Activated T-cell treated with anti-CD3 and anti-CD28 coated beads, Interleukin-2, amount 50 U/mL, for 24 hours (primary cell): ENCODE measurements around the gene LYVE1.

Source experiments
- DNase-seq: peaks from one replicate; pipeline ENCODE4 v3.0.0-alpha.2; 2020
- H3K27ac Mint-ChIP-seq: 2 replicates; pipeline ENCODE4 v1.8.0; 2020; ENCODE audit warnings: mild to moderate bottlenecking, mixed read lengths
- H3K27me3 Mint-ChIP-seq: 2 replicates; pipeline ENCODE4 v1.8.0; 2020; ENCODE audit warnings: mixed read lengths
- H3K36me3 Mint-ChIP-seq: 2 replicates; pipeline ENCODE4 v1.8.0; 2020; ENCODE audit warnings: low read depth, mixed read lengths
- H3K4me1 Mint-ChIP-seq: 2 replicates; pipeline ENCODE4 v1.8.0; 2020; ENCODE audit warnings: low read depth, mixed read lengths
- H3K4me3 Mint-ChIP-seq: 2 replicates; pipeline ENCODE4 v1.8.0; 2020; ENCODE audit warnings: mild to moderate bottlenecking, moderate library complexity, mixed read lengths
- H3K9me3 Mint-ChIP-seq: 2 replicates; pipeline ENCODE4 v1.8.0; 2020; ENCODE audit warnings: mixed read lengths

LYVE1 gene, protein sequence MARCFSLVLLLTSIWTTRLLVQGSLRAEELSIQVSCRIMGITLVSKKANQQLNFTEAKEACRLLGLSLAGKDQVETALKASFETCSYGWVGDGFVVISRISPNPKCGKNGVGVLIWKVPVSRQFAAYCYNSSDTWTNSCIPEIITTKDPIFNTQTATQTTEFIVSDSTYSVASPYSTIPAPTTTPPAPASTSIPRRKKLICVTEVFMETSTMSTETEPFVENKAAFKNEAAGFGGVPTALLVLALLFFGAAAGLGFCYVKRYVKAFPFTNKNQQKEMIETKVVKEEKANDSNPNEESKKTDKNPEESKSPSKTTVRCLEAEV

DNA sequence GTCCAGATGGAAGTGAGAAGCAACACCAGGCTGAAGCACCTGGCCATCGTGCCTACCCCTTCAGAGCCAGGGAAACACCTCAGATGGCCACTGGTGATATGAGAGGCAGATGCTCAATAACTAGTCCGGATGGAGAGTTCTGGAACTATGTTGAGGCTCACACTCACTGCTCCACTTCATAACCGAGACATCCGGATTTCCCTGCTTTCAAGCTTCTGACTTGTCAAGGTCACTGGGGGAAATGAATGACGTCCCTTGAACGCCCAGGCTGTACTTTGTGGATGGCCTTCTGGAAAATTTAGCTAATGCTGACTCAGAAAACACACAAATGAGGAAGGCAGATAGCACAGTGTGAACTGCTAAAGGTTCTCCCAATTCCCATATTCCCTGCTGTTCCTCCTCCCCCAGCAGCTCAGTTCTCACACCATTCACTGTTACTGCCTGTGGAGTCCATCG lies at the start of gene LYVE1:
TSS of gene LYVE1 (minus strand) at position 180 of the 456 bp plus-strand sequence. CDS start at position 47, 133 bp downstream.
- no peak for DNase-seq
- Mint-ChIP-seq H3K27ac (no peak within 1 kb of the TSS), H3K27me3 (peaks cover 9% of the 10 kb centered on the region), H3K36me3 (no peaks in the 10 kb centered on the region), H3K4me1 (no peaks in the 10 kb centered on the region), H3K9me3 (no peaks in the 10 kb centered on the region), H3K4me3 (no peak within 1 kb of the TSS)

DNA sequence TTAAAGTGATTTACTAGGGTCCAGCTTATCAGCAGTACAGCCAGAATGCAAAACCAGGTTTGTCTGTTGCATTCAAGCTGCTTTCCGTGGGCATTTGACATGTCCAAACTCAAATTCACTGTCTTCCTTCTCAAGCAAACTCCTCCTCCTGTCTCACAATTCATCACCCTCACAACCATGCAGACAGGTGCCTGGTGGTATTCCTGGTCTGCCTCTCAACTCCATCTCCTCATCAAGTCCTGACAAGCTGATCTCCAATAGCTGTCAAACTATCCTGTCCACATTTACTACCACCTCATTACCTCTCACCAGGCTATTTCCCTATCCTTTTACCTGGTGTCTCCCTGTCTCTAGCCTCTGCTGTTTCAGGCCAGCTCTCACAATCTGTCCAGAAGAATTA lies 49.1 kb upstream of the LYVE1 start:
- Mint-ChIP-seq H3K36me3 (no peaks in the 10 kb centered on the region), H3K27ac (no peak overlapping the region), H3K27me3 (peaks cover 8% of the 10 kb centered on the region), H3K4me3 (no peak overlapping the region), H3K4me1 (no peaks in the 10 kb centered on the region), H3K9me3 (peaks cover 3% of the 10 kb centered on the region)
- no peak for DNase-seq

- no peaks in the 10 kb centered on the region for H3K4me1 Mint-ChIP-seq
- H3K27ac Mint-ChIP-seq: no peak overlapping the region
- H3K36me3 Mint-ChIP-seq: no peaks in the 10 kb centered on the region
- H3K4me3 Mint-ChIP-seq: no peak overlapping the region
- DNase-seq: no peak
- H3K9me3 Mint-ChIP-seq: peaks cover 3% of the 10 kb centered on the region
- peaks cover 28% of the 10 kb centered on the region for H3K27me3 Mint-ChIP-seq
Observed at GRCh38 chr11:10611979-10612862, 43.8 kb upstream of the LYVE1 start.

DNA sequence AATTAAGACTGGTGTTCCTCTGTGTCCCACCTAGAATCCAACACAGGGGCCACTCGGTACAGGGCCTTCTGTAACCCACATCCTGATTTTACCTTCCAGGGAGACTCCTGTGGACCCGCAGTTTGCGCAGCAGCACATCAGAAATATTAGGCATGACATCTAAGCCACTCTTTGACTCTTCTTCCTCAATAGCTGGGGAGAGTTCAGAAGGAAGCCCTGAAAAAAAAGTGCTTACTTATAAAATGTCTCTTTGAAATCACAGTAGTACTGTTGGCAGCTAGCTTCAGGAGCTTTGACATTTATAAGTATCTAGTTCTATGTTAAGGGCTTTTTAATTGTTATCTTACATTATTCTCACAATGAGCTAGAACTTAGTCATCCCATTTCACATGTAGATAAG lies 41.2 kb upstream of the LYVE1 start:
- Mint-ChIP-seq H3K36me3 (no peaks in the 10 kb centered on the region), H3K9me3 (peaks cover 3% of the 10 kb centered on the region), H3K4me3 (no peak overlapping the region), H3K27me3 (peaks cover 42% of the 10 kb centered on the region), H3K27ac (no peak overlapping the region), H3K4me1 (peaks cover 8% of the 10 kb centered on the region)
- DNase-seq: no peak

GRCh38 chr11:10608584-10608983 lies 40.1 kb upstream of the LYVE1 start:
- no peaks in the 10 kb centered on the region for H3K9me3 Mint-ChIP-seq
- no peak for DNase-seq
- no peaks in the 10 kb centered on the region for H3K36me3 Mint-ChIP-seq
- H3K27me3 Mint-ChIP-seq: peaks cover 37% of the 10 kb centered on the region
- H3K27ac Mint-ChIP-seq: no peak overlapping the region
- peaks cover 8% of the 10 kb centered on the region for H3K4me1 Mint-ChIP-seq
- H3K4me3 Mint-ChIP-seq: no peak overlapping the region

DNA sequence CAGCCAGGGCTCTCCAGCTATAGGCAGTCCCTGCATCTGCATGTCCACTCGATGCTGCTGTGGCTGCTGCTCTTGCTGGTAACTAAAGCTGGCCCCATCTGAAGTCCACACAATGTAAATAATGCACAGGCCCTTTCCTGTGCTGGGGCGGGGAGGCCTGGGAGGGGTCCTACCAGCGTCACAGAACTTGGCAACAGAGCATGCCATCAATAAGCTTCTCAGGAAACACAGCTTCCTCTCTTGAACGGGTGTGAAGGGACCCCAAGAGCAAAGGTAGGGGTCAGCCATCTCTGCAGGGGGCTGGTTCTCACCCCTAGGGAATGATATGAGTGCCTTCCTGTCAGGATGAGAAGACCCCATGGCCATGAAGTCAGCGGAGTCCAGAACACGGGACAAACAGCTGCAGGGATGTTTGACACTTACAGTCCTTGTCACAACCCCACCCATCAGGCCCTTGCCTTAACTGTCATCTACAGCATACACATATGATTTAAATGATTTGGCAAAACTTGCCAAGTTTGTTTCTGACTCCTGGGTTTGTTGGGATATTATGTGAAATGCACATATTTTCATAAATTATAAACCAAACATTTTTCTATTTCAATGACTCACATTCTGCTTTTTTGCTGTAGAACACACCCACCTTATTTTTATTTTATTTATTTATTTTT lies 39.1 kb upstream of the LYVE1 start:
- no peak for DNase-seq
- Mint-ChIP-seq H3K4me3 (no peak overlapping the region), H3K9me3 (no peaks in the 10 kb centered on the region), H3K27ac (no peak overlapping the region), H3K36me3 (no peaks in the 10 kb centered on the region), H3K4me1 (peaks cover 8% of the 10 kb centered on the region), H3K27me3 (peaks cover 34% of the 10 kb centered on the region)

GRCh38 chr11:10606536-10607208 lies 38.2 kb upstream of the LYVE1 start:
- Mint-ChIP-seq H3K9me3 (no peaks in the 10 kb centered on the region), H3K27me3 (peaks cover 24% of the 10 kb centered on the region), H3K4me1 (peaks cover 8% of the 10 kb centered on the region), H3K4me3 (no peak overlapping the region), H3K27ac (no peak overlapping the region), H3K36me3 (no peaks in the 10 kb centered on the region)
- no peak for DNase-seq

DNA sequence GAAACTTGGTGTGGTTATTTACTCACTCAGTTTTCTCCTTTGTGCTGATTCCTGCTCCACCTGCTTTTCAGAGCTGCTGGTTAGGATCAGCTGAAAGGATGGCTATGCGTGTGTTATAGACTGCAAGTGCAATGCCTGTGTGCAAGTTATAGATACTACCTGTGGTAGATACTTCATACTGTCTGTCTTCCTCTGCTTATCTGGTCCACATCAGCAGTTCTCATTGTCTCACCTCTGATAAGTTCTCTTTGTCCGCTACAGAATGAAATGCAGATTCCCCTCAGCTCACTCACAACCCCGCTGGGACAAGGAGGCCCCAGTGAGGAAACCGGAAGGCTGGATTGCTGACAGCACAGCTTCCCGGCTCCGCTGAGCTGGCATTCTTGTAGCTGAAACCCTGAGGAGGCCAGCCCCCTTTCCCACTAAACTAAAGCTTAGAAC lies 37.5 kb upstream of the LYVE1 start:
- H3K27ac Mint-ChIP-seq: no peak overlapping the region
- H3K4me3 Mint-ChIP-seq: no peak overlapping the region
- H3K27me3 Mint-ChIP-seq: peaks cover 17% of the 10 kb centered on the region

DNA sequence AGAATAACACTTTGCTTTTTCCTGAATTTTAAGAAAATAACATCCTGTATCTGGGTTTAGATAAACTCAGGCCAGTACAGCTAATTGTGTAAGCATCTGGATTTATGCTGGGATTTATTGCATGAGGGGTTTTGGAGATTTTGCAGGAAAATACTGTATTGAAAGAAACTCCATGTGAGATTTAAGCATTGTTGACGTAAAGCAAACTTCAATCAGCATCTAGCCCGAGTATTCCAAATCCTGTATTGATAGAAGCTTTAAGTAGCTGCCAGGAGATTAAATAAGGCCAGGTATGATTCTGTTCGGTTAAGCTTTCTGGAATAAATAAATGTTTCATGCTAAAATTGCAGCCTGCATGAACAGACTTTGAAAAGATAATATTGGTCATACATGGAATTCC lies 36.3 kb upstream of the LYVE1 start:
- peaks cover 8% of the 10 kb centered on the region for H3K4me1 Mint-ChIP-seq
- no peaks in the 10 kb centered on the region for H3K9me3 Mint-ChIP-seq
- no peak for DNase-seq
- no peak overlapping the region for H3K27ac Mint-ChIP-seq
- no peak overlapping the region for H3K4me3 Mint-ChIP-seq
- H3K36me3 Mint-ChIP-seq: no peaks in the 10 kb centered on the region
- peaks cover 14% of the 10 kb centered on the region for H3K27me3 Mint-ChIP-seq

More for the DNA sequence above, 37.5 kb upstream of the LYVE1 start:
- Mint-ChIP-seq H3K9me3 (no peaks in the 10 kb centered on the region), H3K36me3 (no peaks in the 10 kb centered on the region), H3K4me1 (peaks cover 8% of the 10 kb centered on the region)
- DNase-seq: no peak

GRCh38 chr11:10604340-10604748 lies 35.9 kb upstream of the LYVE1 start:
- peaks cover 14% of the 10 kb centered on the region for H3K27me3 Mint-ChIP-seq
- H3K4me3 Mint-ChIP-seq: no peak overlapping the region
- H3K9me3 Mint-ChIP-seq: no peaks in the 10 kb centered on the region
- H3K36me3 Mint-ChIP-seq: no peaks in the 10 kb centered on the region
- peaks cover 8% of the 10 kb centered on the region for H3K4me1 Mint-ChIP-seq
- no peak overlapping the region for H3K27ac Mint-ChIP-seq
- no peak for DNase-seq

DNA sequence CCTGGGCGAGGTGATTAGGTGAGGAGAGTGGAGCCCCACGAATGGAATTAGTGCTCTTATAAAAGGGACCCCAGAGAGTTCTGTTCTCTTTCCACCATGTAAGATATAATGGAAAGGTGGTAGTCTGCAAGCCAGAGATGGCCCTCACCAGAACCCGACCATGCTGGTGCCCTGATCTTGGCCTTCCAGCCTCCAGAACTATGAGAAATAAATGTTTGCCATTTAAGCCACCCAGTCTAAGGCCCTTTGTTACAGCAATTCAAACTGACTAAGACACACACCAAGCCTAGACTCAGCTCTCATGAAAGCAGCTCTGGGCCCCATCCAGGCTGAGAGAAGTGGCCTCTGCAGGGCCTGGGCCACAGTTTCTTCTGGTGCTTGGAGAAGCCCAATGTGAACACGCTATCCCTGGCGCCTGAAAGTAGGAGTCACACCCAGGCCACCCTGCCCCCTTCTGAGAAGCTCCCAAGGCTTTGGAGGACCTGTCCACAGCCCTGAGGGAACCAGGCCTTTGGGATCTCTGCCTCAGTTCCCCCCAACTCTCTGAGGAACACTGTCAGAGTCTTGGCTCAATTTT lies 35.3 kb upstream of the LYVE1 start:
- Mint-ChIP-seq H3K9me3 (no peaks in the 10 kb centered on the region), H3K27ac (no peak overlapping the region)

DNA sequence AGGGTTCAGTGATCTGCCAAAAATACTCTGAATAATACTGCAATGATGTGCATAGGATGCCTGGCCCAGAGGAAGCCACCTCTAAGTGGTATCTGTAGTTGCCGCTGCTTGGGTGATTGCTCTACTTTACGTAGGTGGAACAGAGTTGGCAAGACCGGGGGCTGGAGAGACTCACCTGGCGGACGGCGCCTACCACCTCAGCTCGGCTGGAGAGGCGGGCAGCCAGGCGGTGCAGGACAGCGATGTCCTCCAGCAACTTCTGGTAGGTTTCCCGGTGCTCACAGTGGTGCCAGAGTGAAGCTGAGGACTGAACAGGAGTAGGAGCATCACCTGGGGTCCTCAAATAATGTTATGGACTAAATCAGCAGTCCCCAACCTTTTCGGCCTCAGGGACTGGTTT lies 34.5 kb upstream of the LYVE1 start:
- no peak overlapping the region for H3K4me3 Mint-ChIP-seq

More for the DNA sequence above, 35.3 kb upstream of the LYVE1 start:
- H3K4me3 Mint-ChIP-seq: no peak overlapping the region
- H3K36me3 Mint-ChIP-seq: no peaks in the 10 kb centered on the region
- peaks cover 8% of the 10 kb centered on the region for H3K4me1 Mint-ChIP-seq
- DNase-seq: no peak
- peaks cover 14% of the 10 kb centered on the region for H3K27me3 Mint-ChIP-seq

GRCh38 chr11:10602366-10602765 lies 33.9 kb upstream of the LYVE1 start:
- Mint-ChIP-seq H3K4me1 (peaks cover 8% of the 10 kb centered on the region), H3K36me3 (no peaks in the 10 kb centered on the region), H3K27me3 (peaks cover 14% of the 10 kb centered on the region), H3K27ac (no peak overlapping the region), H3K4me3 (no peak overlapping the region), H3K9me3 (no peaks in the 10 kb centered on the region)
- no peak for DNase-seq

More for the DNA sequence above, 34.5 kb upstream of the LYVE1 start:
- Mint-ChIP-seq H3K36me3 (no peaks in the 10 kb centered on the region), H3K27me3 (peaks cover 14% of the 10 kb centered on the region), H3K4me1 (peaks cover 8% of the 10 kb centered on the region), H3K9me3 (no peaks in the 10 kb centered on the region), H3K27ac (no peak overlapping the region)
- no peak for DNase-seq

- H3K4me1 Mint-ChIP-seq: peaks cover 6% of the 10 kb centered on the region
- H3K36me3 Mint-ChIP-seq: no peaks in the 10 kb centered on the region
- no peak overlapping the region for H3K27ac Mint-ChIP-seq
Observed at GRCh38 chr11:10601837-10602236, 33.4 kb upstream of the LYVE1 start.

More at GRCh38 chr11:10601837-10602236, 33.4 kb upstream of the LYVE1 start:
- no peaks in the 10 kb centered on the region for H3K9me3 Mint-ChIP-seq
- H3K27me3 Mint-ChIP-seq: peaks cover 13% of the 10 kb centered on the region
- no peak overlapping the region for H3K4me3 Mint-ChIP-seq
- DNase-seq: no peak
